Ishikawa (cell line): ENCODE results near the gene CACFD1.

Source experiments
- CEBPB ChIP-seq: IDR thresholded peaks from 2 replicates; pipeline ENCODE4 v1.6.1; 2012
- EGR1 ChIP-seq: IDR thresholded peaks from 2 replicates; pipeline ENCODE4 v1.6.1; 2012
- EP300 ChIP-seq: IDR thresholded peaks from 2 replicates; pipeline ENCODE4 v1.6.1; 2012; ENCODE audit warnings: borderline replicate concordance
- MAX ChIP-seq: IDR thresholded peaks from 2 replicates; pipeline ENCODE4 v1.6.1; 2012
- RAD21 ChIP-seq: IDR thresholded peaks from 2 replicates; pipeline ENCODE4 v1.6.1; 2012; ENCODE audit warnings: low read depth
- REST ChIP-seq: IDR thresholded peaks from 2 replicates; pipeline ENCODE4 v1.6.1; 2012; ENCODE audit warnings: low read depth, mild to moderate bottlenecking
- YY1 ChIP-seq: IDR thresholded peaks from 2 replicates; pipeline ENCODE4 v1.6.1; 2012; ENCODE audit warnings: low read depth

- TF ChIP-seq EP300, result no peak
- no peak for TF ChIP-seq EGR1
- TF ChIP-seq YY1, result no peak
- no peak for TF ChIP-seq RAD21
- TF ChIP-seq MAX, result no peak
- no peak for TF ChIP-seq REST
- no peak for TF ChIP-seq CEBPB
Measured at GRCh38 chr9:133449760-133450159, 10.0 kb upstream of the CACFD1 start.
